Type B pancreatic cell (in vitro differentiated cells): Measurements from ENCODE around the gene CHMP1B. TPM values are rescaled to one million over a fixed set of nuclear protein-coding genes. Genes with fewer than 3 reads are reported as not detected.

Experiments
- DNase-seq: peaks from one replicate; pipeline ENCODE4 v3.0.0; 2021; ENCODE audit warnings: mixed read lengths; ENCODE audit not compliant: unreplicated experiment; ENCODE audit errors: extremely low spot score
- H3K27ac Mint-ChIP-seq: 2 replicates; pipeline ENCODE4 v1.8.0; 2021; ENCODE audit warnings: mild to moderate bottlenecking, mixed read lengths
- H3K27me3 Mint-ChIP-seq: 2 replicates; pipeline ENCODE4 v1.8.0; 2021; ENCODE audit warnings: mixed read lengths
- H3K36me3 Mint-ChIP-seq: 2 replicates; pipeline ENCODE4 v1.8.0; 2021; ENCODE audit warnings: mixed read lengths
- H3K4me1 Mint-ChIP-seq: one replicate; pipeline ENCODE4 v1.8.0; 2021; ENCODE audit warnings: mixed read lengths; ENCODE audit not compliant: unreplicated experiment
- H3K4me3 Mint-ChIP-seq: 2 replicates; pipeline ENCODE4 v1.8.0; 2021; ENCODE audit warnings: mild to moderate bottlenecking, mixed read lengths
- H3K9me3 Mint-ChIP-seq: 2 replicates; pipeline ENCODE4 v1.8.0; 2021; ENCODE audit warnings: mixed read lengths
- CTCF ChIP-seq: fragments of 200-600 bp; sonication (generic); conservative IDR thresholded peaks from 2 replicates; pipeline ENCODE4 v1.5.0; 2021; ENCODE audit warnings: antibody characterized with exemption, mild to moderate bottlenecking
- total RNA-seq: library from RNA; stranded (reverse); gene quantifications from 2 replicates; pipeline ENCODE4 v1.2.1, GENCODE V29; 2021; ENCODE audit warnings: low replicate concordance

The CHMP1B gene
- total RNA-seq, 1 donor from 2014 or later, result 41.4 TPM

GRCh38 chr18:11864471-11864870 is 13.3 kb downstream of the CHMP1B start:
- no peak for DNase-seq
- Mint-ChIP-seq H3K36me3 (peaks cover 5% of the 10 kb centered on the region), H3K9me3 (no peaks in the 10 kb centered on the region), H3K4me1 (peaks cover 19% of the 10 kb centered on the region), H3K27me3 (no peaks in the 10 kb centered on the region), H3K4me3 (no peak overlapping the region), H3K27ac (no peak overlapping the region)
- TF ChIP-seq CTCF, result no peak

- TF ChIP-seq CTCF, result no peak
- no peak for DNase-seq
- H3K9me3 Mint-ChIP-seq, result no peaks in the 10 kb centered on the region
- no peak overlapping the region for H3K4me3 Mint-ChIP-seq
- H3K4me1 Mint-ChIP-seq, result peaks cover 16% of the 10 kb centered on the region
- H3K27ac Mint-ChIP-seq, result peak overlapping the region; percentile 30
- H3K27me3 Mint-ChIP-seq, result no peaks in the 10 kb centered on the region
- H3K36me3 Mint-ChIP-seq, result peaks cover 5% of the 10 kb centered on the region
Measured at GRCh38 chr18:11865071-11865470, 13.9 kb downstream of the CHMP1B start.

GRCh38 chr18:11866329-11866728 is 15.1 kb downstream of the CHMP1B start:
- no peaks in the 10 kb centered on the region for H3K27me3 Mint-ChIP-seq
- H3K27ac Mint-ChIP-seq, result no peak overlapping the region
- H3K36me3 Mint-ChIP-seq, result peaks cover 5% of the 10 kb centered on the region

GRCh38 chr18:11866764-11867163 is 15.6 kb downstream of the CHMP1B start:
- Mint-ChIP-seq H3K27ac (no peak overlapping the region), H3K4me1 (peaks cover 7% of the 10 kb centered on the region), H3K4me3 (no peak overlapping the region), H3K9me3 (no peaks in the 10 kb centered on the region), H3K36me3 (peaks cover 5% of the 10 kb centered on the region), H3K27me3 (no peaks in the 10 kb centered on the region)
- DNase-seq, result no peak
- TF ChIP-seq CTCF, result no peak

More at GRCh38 chr18:11866329-11866728, 15.1 kb downstream of the CHMP1B start:
- no peak for TF ChIP-seq CTCF
- no peak overlapping the region for H3K4me3 Mint-ChIP-seq
- peaks cover 10% of the 10 kb centered on the region for H3K4me1 Mint-ChIP-seq
- DNase-seq, result no peak
- H3K9me3 Mint-ChIP-seq, result no peaks in the 10 kb centered on the region

- no peaks in the 10 kb centered on the region for H3K27me3 Mint-ChIP-seq
- no peak for DNase-seq
- H3K9me3 Mint-ChIP-seq, result no peaks in the 10 kb centered on the region
- TF ChIP-seq CTCF, result no peak
- peaks cover 5% of the 10 kb centered on the region for H3K36me3 Mint-ChIP-seq
- no peak overlapping the region for H3K27ac Mint-ChIP-seq
- H3K4me3 Mint-ChIP-seq, result no peak overlapping the region
- no peaks in the 10 kb centered on the region for H3K4me1 Mint-ChIP-seq
Measured at GRCh38 chr18:11868230-11868629, 17.0 kb downstream of the CHMP1B start.

GRCh38 chr18:11871501-11871900 is 20.3 kb downstream of the CHMP1B start:
- H3K4me3 Mint-ChIP-seq, result no peak overlapping the region
- H3K27ac Mint-ChIP-seq, result no peak overlapping the region
- TF ChIP-seq CTCF, result no peak
- peaks cover 12% of the 10 kb centered on the region for H3K36me3 Mint-ChIP-seq
- H3K4me1 Mint-ChIP-seq, result no peaks in the 10 kb centered on the region
- H3K9me3 Mint-ChIP-seq, result no peaks in the 10 kb centered on the region
- DNase-seq, result no peak
- H3K27me3 Mint-ChIP-seq, result no peaks in the 10 kb centered on the region
